NCI-H446 treated with DMSO at 0.1 percent for 48 hours (cell line): Measurements from ENCODE around the gene NGB.
"Not testable (repeated sequence)": the region's sequence is repeated elsewhere in the genome, so short reads cannot be mapped to it uniquely, and the experiment has no call there.

Experiments used
- DNase-seq: peaks from one replicate; lab custom pipeline; 2025; lab: John Stamatoyannopoulos, UW

NGB gene, protein sequence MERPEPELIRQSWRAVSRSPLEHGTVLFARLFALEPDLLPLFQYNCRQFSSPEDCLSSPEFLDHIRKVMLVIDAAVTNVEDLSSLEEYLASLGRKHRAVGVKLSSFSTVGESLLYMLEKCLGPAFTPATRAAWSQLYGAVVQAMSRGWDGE

DNA sequence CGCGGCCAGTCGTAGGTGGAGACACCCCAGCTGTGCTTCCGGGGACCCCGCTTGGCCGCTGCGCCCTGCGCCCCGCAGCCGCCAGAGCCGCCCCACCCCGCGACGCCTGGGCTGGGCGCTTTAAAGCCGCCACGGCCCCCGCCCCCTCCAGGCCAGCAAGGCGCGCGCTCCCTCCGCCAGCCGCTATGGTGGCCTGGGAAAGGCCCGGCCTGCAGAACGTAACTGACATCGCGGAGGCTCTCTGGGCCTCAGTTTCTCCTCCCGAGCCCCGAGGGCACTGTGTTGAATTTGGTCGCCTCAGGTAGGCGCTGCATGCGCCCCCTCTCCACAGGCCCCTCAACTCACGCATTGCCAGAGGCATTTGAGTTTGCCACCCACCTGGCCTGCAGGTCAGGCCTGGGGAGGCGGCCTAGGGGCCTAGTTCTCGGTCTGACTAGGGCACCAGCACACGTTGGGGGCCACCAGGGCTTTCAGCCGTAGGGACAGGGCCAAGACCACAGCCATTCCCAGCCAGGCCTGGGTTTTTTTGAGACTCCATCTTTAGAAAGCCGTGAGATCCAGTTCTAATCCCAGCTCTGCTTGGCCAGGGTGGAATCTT is at the start of gene NGB:
NGB (minus strand) TSS at position 94 of the 598 bp plus-strand sequence. CDS start 269 bp downstream, outside the sequence.
- no peak for DNase-seq

GRCh38 chr14:77320238-77320935 is 49.4 kb upstream of the NGB start, which contains the start of gene POMT2:
Gene POMT2 (minus strand): TSS chr14:77320883. CDS start chr14:77320681, 202 bp downstream.
- DNase-seq = peak; percentile 68

DNA sequence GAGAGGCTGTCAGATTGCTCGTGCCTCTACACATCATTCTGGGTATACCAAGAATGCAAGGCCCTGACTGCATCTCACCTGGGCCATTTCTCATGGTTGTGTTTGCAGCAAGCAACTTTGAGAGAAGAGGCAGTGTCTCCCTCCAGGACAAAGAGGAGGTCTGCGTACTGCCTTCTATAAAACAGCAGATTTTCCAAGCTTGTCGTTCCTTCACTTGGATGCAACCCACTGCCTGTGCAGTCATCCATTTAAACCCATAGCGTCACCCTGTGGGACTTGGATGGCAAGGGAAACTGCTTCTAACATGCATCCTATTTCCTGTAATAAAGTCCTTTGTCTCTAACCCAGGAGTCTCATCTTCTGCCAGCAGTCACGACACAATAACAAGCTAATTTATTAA is 48.4 kb upstream of the NGB start:
- DNase-seq = no peak

DNA sequence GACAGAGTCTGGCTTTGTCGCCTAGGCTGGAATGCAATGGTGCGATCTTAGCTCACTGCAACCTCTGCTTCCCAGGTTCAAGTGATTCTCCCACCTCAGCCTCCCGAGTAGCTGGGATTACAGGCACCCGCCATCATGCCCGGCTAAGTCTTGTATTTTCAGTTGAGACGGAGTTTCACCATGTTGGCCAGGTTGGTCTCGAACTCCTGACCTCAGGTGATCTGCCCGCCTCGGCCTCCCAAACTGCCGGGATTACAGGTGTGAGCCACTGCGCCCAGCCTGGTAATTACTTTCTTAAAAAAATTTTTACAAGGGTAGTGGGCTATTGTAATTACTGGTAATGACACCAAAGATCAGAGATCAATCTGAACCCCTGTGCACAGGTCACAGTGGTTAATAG is 47.8 kb upstream of the NGB start:
- DNase-seq = not testable (repeated sequence)

GRCh38 chr14:77318006-77318553 is 47.1 kb upstream of the NGB start:
- no peak for DNase-seq

GRCh38 chr14:77316872-77317301 is 45.9 kb upstream of the NGB start:
- no peak for DNase-seq

DNA sequence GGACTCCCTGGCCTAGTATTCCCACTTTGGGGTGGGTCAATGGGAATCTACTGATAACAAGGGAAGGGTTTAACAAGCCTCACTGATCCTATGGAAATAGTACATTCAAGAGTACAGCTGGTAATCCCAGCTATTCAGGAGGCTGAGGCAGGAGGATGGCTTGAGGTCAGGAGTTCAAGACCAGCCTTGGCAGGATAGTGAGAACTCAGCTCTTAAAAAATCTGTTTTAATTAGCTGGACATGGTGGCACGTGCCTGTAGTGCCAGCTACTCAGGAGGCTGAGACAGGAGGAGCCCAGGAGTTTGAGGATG is 45.1 kb upstream of the NGB start:
- no peak for DNase-seq

DNA sequence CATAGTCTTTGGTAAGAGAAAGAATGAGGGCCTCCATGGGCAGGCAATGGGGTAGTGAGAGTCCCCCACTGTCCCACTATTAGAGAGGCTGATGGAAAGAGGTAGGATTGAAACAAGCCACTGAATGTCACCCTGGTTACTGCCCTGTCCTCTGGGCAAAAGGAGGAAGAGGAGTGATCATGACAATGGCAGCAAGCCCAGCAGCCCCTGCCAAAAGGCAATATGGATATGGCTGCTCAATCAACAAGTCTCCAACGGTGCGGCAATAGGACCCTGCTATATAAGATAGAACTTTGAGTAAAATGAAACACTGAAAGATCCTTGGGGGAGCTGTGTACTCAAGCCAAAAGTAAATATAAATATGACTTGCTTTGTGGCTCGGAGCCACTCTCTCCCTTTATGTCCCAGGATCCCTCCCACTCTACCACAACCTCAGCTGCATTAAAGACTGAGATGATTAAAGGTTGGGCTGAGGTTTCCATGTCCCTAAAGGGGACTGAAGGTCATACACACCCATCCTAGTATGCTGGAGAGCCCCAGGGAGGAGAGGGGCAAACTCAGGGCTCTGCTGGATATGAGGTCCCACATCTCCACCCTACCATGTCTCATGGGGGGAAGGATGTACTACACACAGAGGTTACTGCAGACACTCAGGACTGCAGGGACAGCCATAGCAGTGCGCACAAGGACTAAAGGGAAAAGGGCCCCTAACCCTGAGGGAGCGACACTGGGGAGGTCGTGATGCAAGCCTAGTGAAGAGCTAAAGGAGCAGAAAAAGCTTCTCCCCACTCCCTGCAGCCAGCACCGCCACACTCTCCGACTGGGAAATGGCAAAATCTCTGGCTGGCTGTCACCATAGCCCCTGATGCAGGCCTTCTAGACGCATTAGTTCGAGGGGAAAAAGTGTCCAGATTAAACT is 43.8 kb upstream of the NGB start:
- no peak for DNase-seq

DNA sequence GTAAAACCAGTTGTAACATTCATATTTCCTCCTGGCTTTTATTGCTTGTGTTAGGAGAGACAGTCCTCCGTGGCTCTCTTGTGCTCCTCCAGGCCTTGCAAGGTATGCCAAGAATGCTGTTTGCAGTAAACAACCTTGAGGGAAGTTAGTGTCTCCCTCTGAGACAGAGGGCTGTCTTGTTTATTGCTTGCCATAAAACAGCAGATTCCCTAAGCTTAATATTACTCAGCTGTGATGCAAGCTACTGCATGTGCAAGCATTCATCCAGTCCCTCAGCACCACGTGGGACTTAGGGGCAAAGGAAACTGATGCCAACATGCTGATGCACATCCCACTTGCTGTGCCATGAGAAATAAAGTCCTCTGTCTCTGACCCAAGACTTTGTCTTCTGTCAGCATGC is 43.0 kb upstream of the NGB start:
- no peak for DNase-seq

DNA sequence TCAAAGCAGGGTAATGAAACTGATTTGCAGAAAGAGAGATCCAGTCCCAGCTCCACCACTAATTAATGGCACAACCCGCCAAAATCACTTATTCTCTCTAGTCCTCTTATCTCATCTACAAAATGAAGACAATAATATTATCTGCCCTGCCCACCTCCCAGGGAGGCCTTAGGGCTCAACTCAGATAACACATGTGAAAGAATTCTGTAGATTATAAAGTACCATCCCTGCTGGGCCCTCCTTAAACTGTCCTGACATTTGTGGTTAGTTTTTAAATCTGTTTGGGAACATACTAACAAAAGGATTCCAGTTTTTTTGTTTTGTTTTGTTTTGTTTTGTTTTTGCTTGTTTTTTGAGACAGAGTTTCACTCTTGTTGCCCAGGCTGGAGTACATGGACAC is 42.4 kb upstream of the NGB start:
- no peak for DNase-seq

GRCh38 chr14:77311217-77311616 is 40.2 kb upstream of the NGB start:
- no peak for DNase-seq

DNA sequence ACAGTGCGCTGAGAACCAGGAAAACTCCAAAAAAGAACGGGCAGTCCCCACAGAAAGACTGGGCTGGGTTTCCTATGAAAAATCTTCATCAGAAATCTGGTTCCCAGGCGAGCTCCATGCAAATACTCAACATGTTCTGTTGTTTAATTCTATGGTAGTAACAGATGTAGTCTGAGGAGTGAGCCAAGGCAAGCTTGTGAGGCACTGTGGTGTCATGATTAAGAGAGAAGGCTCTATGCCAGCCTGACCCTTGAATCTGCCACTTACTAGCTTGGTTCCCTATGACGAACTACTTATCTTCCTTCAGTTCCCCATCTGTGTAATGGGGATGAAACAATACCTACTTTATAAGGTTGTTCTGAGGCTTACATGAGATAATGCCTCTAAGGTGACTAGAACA is 39.0 kb upstream of the NGB start:
- DNase-seq = peak; percentile 55

- no peak for DNase-seq
Observed at GRCh38 chr14:77309131-77309530, 38.1 kb upstream of the NGB start.

- peak; percentile 51 for DNase-seq
Observed at GRCh38 chr14:77306851-77307496, 36.0 kb upstream of the NGB start.

- no peak for DNase-seq
Observed at GRCh38 chr14:77306416-77306815, 35.4 kb upstream of the NGB start.

DNA sequence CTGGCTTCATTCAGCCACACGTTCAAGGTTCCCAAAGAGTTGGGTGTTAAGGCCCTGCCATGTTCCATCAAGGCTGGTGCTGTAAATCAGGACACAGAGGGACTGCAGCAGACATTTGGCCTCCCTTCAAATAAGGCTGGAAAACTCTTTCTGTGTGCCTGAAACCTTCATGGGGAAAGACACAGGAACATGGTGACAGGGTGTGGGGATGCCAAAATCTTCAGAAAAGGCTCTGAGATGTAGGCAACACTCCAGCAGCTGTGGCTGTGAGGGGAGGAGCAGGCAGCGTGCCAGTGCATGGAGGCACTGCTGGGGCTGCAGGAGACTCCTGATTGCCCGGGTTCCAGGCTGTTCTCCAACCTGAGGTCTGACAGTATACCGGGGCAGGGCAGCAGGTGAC is 34.7 kb upstream of the NGB start:
- DNase-seq = peak; percentile 31

DNA sequence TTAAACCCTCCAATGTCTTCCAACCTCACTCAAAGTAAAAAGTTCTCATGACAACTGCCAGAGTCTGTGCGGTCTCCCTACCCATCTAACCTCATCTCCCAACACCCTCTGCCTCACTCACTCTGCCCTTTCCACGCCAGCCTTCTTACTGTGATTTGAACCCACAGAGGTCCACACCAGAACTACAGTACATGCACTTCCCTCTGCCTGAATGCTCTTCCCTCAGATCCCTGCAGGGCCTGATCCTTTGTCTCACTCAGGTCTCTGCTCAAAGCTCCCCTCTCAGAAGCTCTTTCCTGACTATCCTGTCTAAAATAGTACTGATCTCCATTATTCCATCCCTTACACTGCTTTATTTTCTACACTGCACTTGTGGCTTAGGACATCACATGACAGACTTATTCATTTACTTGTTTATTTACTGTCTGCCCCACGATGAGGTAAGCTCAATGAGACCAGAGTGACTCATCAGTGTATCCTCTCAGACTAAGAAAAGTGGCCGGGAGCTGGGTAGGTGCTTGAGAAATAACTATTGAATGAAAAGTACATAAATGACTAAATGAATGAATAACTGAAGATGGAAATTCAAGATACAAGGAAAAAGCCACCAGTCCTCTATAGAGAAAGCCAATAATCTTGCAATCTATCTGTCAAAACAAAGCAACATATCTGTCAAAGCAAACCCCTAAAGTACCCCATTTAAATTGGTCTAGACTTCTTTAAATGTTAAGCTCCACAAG is 32.6 kb upstream of the NGB start:
- no peak for DNase-seq

DNA sequence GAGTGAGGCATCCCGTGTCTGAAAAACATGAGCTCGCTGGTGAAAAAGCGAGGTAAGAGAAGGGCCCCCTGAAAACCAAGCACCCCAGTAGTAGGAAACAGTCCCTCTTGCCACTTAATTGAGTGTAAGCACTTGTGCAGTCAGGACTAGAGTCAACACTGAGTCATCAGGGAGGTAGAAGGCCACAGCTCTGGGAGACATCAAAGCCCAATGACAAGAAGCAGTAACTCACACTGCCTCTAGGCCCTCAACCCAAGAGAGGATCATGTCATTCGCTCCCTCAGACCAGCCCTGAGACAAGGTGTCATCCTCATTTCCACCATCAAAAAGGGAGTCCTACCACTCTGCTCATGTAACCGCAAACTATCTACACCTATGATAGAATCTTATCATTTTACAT is 31.9 kb upstream of the NGB start:
- no peak for DNase-seq

DNA sequence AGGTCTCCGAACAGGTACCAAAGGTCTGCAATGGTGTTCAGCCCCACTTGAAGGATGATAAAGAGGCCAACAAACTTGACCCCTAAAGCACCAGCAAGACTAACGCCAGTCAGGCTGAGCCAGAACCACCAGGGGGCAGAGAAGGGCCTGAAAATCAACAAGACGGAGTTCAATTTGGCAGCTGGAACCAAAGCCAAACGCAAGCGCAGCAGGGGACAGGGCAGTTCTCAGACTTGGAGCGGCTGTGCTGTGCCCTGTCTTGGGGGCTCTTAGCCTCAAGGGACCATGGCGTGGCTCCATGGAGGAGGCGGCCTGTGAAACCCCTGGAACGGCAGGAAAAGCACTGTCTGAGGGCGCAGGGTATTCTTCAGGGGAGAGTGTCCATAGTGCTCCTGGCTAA is 30.1 kb upstream of the NGB start:
- peak; percentile 40 for DNase-seq

DNA sequence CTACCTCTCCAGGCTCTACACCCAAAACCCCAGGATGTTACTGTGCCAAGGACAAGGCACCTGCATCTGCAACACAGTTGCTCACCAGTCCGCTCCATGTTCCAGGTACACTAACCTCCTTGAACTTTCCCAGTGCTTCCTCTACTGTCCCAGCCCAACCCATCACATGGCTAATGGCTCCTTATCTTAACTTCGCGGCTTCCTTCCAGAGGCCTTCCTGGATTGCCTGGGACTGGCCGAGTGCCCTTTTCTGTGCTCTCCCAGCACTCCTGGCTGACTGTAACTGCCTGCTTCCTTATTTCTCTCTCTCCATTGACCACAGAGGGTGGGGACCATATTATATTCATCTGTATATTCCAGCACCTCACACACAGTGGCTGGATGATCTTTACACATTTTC is 28.8 kb upstream of the NGB start:
- DNase-seq = no peak

- no peak for DNase-seq
Observed at GRCh38 chr14:77296906-77297305, 25.9 kb upstream of the NGB start.
